ENCODE results near the gene NADK2.

Gene NADK2

GRCh38 chr5:36156121-36156601 lies 85.6 kb downstream of the NADK2 start:
- TF ChIP-seq ZNF830 (tag by site-specific recombination; IDR thresholded peaks at IDR 0.05; ENCODE audit: low read depth): no peak
- no peak for TF ChIP-seq ZNF221 (tag by site-specific recombination; IDR thresholded peaks at IDR 0.05; ENCODE audit: borderline replicate concordance)
- no peak for TF ChIP-seq ZNF2 (tag by site-specific recombination; IDR thresholded peaks at IDR 0.05)
- no peak for TF ChIP-seq ZNF354C (tag by site-specific recombination; IDR thresholded peaks at IDR 0.05; ENCODE audit: borderline replicate concordance, low read depth)
- TF ChIP-seq ZNF596 (tag by site-specific recombination; IDR thresholded peaks at IDR 0.05): no peak
- TF ChIP-seq SALL2 (tag by site-specific recombination; IDR thresholded peaks at IDR 0.05; ENCODE audit: borderline replicate concordance): no peak
- no peak for TF ChIP-seq SP7 (tag by site-specific recombination; IDR thresholded peaks at IDR 0.05)
- TF ChIP-seq TRIM28 (IDR thresholded peaks at IDR 0.05; ENCODE audit: borderline replicate concordance, low read length): no peak
- TF ChIP-seq ZNF248 (tag by site-specific recombination; IDR thresholded peaks at IDR 0.05): no peak
- TF ChIP-seq ZNF239 (tag by site-specific recombination; IDR thresholded peaks at IDR 0.05): no peak
- TF ChIP-seq ZNF23 (tag by site-specific recombination; IDR thresholded peaks at IDR 0.05; ENCODE audit: borderline replicate concordance): no peak
- TF ChIP-seq ZNF174 (tag by site-specific recombination; IDR thresholded peaks at IDR 0.05): no peak
- no peak for TF ChIP-seq ZNF223 (tag by site-specific recombination; IDR thresholded peaks at IDR 0.05)
- TF ChIP-seq ZSCAN30 (tag by site-specific recombination; IDR thresholded peaks at IDR 0.05): no peak
- TF ChIP-seq HOXA7 (CRISPR knock-in tag; IDR thresholded peaks at IDR 0.05; ENCODE audit: borderline replicate concordance): no peak
- TF ChIP-seq ZNF324 (tag by site-specific recombination; IDR thresholded peaks at IDR 0.05): no peak
- TF ChIP-seq ZNF624 (tag by site-specific recombination; IDR thresholded peaks at IDR 0.05): no peak
- no peak for TF ChIP-seq SP2 (tag by site-specific recombination; IDR thresholded peaks at IDR 0.05)
- CTCF ChIA-PET: interaction anchor here (0.6 kb wide), 1 partner anchor 8 kb away, joined by 4 read pairs; no protein-coding TSS in a partner anchor
- POLR2A ChIA-PET: no interaction called here
- Histone ChIP-seq H3K4me3 (ENCODE audit: low read depth, low read length) (no peak overlapping the region), H3K4me1 (ENCODE audit: control insufficient read depth, insufficient read depth, low read length) (peaks cover 3% of the 10 kb centered on the region), H3K9me3 (ENCODE audit: control insufficient read depth, insufficient read depth, low read depth, low read length) (no peaks in the 10 kb centered on the region), H3K27ac (ENCODE audit: extremely low read depth, low read depth, low read length) (no peak overlapping the region), H3K36me3 (ENCODE audit: control insufficient read depth in 2 of 2, insufficient read depth in 1 of 2, low read length in 2 of 2) (peaks cover 17 to 84% of the 10 kb centered on the region in 2 experiments)

DNA sequence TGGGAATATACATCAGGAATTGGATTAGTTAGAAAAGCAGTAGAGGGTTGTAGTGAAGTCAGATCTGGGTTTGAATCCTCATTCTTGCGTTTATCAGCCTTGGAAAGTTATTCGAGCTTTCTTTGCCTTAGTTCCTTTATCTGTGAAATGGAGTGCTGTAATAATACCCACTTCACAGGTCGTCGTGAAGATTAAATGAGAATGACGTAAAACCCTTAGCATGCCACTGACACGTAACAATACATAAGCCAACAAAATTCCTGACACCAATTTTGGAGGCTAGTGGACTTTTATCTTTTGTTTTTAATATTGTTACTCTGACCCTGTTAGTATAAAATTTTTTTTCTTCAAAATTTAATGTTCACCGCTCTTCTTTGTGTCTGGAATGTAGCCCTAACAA lies 86.4 kb downstream of the NADK2 start:
- H3K27ac ChIP-seq (ENCODE audit: extremely low read depth, low read depth, low read length): no peak overlapping the region
- H3K9me3 ChIP-seq (ENCODE audit: control insufficient read depth, insufficient read depth, low read depth, low read length): no peaks in the 10 kb centered on the region
- peaks cover 6% of the 10 kb centered on the region for H3K4me1 ChIP-seq (ENCODE audit: control insufficient read depth, insufficient read depth, low read length)
- TF ChIP-seq ZBTB48 (tag by site-specific recombination; IDR thresholded peaks at IDR 0.05) (no peak), ZNF548 (tag by site-specific recombination; IDR thresholded peaks at IDR 0.05) (no peak), RBAK (tag by site-specific recombination; IDR thresholded peaks at IDR 0.05) (no peak)
- no peak overlapping the region for H3K4me3 ChIP-seq (ENCODE audit: low read depth, low read length)
- H3K36me3 ChIP-seq (ENCODE audit: control insufficient read depth in 2 of 2, insufficient read depth in 1 of 2, low read length in 2 of 2): peaks cover 13 to 75% of the 10 kb centered on the region in 2 experiments
- ChIA-PET POLR2A (no interaction called here), CTCF (no interaction called here)

- Histone ChIP-seq H3K27ac (ENCODE audit: extremely low read depth, low read depth, low read length) (no peak overlapping the region), H3K4me3 (ENCODE audit: low read depth, low read length) (no peak overlapping the region), H3K36me3 (ENCODE audit: control insufficient read depth in 2 of 2, insufficient read depth in 1 of 2, low read length in 2 of 2) (peaks cover 9 to 60% of the 10 kb centered on the region in 2 experiments), H3K4me1 (ENCODE audit: control insufficient read depth, insufficient read depth, low read length) (peaks cover 11% of the 10 kb centered on the region), H3K9me3 (ENCODE audit: control insufficient read depth, insufficient read depth, low read depth, low read length) (no peaks in the 10 kb centered on the region)
- TF ChIP-seq ZSCAN30 (tag by site-specific recombination; IDR thresholded peaks at IDR 0.05) (no peak), ZNF174 (tag by site-specific recombination; IDR thresholded peaks at IDR 0.05) (no peak), ZNF792 (tag by site-specific recombination; IDR thresholded peaks at IDR 0.05) (no peak), PRDM2 (tag by site-specific recombination; IDR thresholded peaks at IDR 0.05; ENCODE audit: borderline replicate concordance) (no peak), ZBTB6 (tag by site-specific recombination; IDR thresholded peaks at IDR 0.05) (no peak), ZNF132 (tag by site-specific recombination; IDR thresholded peaks at IDR 0.05; ENCODE audit: borderline replicate concordance) (no peak), ZNF423 (tag by site-specific recombination; IDR thresholded peaks at IDR 0.05) (no peak), ZBTB7A (tag by site-specific recombination; IDR thresholded peaks at IDR 0.05; ENCODE audit: low read depth) (no peak), ZNF624 (tag by site-specific recombination; IDR thresholded peaks at IDR 0.05) (no peak)
- POLR2A ChIA-PET: interaction anchor here (1.1 to 3.7 kb wide), 2 partner anchors 12 to 88 kb away, joined by 5 to 18 read pairs; partner anchors contain the start of gene NADK2
- CTCF ChIA-PET: interaction anchor here (0.7 to 1.0 kb wide), 2 partner anchors 11 to 75 kb away, joined by 3 to 4 read pairs; no protein-coding TSS in a partner anchor
These were observed 88.0 kb downstream of the NADK2 start for GRCh38 chr5:36153726-36154125.
